ENCODE results near the gene DNAH6. TPM values are rescaled to one million over a fixed set of nuclear protein-coding genes. Genes with fewer than 3 reads are reported as not detected.

Gene DNAH6
- total RNA-seq, 3 donors from 2014 or later, result 1.2 to 1.3 (median 1.3) TPM

DNA sequence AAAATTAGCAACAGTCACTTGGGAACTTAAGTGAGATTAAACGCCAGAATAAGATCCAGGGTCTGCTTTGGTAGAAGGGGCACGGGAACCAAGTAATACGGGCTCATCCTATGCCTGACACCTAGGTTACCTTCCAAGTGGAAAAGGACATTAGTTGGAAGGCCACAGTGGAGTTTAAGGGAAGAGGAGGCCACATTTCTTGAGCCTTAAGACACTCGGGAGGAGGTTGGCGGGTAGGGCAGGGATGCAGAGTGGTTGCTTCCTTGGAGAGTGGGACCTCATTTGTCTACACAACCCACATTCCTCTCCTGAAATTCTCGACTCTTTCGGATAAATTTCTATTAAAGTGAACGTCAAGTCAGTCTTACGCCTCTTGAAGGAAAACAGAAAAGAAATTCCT lies 510 bp upstream of the DNAH6 start:
- peaks cover 4% of the 10 kb centered on the region for H3K9me3 ChIP-seq
- no peaks in the 10 kb centered on the region for H3K36me3 ChIP-seq (ENCODE audit: low read depth)
- no peak for DNase-seq
- H3K4me1 ChIP-seq (ENCODE audit: low read depth), result no peaks in the 10 kb centered on the region
- TF ChIP-seq, protein P1, sequence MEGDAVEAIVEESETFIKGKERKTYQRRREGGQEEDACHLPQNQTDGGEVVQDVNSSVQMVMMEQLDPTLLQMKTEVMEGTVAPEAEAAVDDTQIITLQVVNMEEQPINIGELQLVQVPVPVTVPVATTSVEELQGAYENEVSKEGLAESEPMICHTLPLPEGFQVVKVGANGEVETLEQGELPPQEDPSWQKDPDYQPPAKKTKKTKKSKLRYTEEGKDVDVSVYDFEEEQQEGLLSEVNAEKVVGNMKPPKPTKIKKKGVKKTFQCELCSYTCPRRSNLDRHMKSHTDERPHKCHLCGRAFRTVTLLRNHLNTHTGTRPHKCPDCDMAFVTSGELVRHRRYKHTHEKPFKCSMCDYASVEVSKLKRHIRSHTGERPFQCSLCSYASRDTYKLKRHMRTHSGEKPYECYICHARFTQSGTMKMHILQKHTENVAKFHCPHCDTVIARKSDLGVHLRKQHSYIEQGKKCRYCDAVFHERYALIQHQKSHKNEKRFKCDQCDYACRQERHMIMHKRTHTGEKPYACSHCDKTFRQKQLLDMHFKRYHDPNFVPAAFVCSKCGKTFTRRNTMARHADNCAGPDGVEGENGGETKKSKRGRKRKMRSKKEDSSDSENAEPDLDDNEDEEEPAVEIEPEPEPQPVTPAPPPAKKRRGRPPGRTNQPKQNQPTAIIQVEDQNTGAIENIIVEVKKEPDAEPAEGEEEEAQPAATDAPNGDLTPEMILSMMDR (IDR thresholded peaks at IDR 0.05), result no peak
- H3K4me3 ChIP-seq, result no peak overlapping the region
- peak; percentile 17 for ATAC-seq
- intact Hi-C loops (cut with DNase I, micrococcal nuclease), result no loop called here

DNA sequence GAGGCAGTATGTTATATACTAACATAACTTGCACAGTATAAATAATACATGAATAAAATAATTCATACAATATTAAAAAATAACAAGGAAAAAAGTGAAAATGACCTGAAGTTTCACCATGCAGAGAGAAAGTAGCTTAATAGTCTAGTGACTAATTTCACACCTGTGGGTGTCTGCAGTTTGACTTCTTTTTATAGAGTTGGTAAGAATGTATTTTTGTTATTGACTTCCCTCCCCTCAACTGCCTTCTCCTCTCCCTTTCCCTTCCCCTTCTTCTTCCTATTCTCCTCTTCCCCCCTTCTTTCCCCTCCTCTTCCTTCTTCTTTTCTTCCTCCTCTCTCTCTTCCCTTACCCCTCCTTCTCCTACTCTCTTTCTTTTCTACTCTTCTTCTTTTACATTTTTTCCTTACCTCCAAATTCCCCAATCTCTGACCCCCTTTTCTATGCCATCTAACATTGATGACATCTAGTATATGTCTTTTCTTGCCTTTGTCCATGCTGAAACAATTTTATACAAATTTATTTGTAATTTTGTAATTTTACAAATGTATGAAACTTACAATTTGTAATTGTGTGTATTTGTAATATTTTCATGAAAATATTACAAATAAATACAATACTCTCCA lies 3.1 kb downstream of the DNAH6 start:
- Histone ChIP-seq H3K9me3 (no peaks in the 10 kb centered on the region), H3K36me3 (ENCODE audit: low read depth) (no peaks in the 10 kb centered on the region), H3K4me3 (no peak overlapping the region), H3K4me1 (ENCODE audit: low read depth) (no peaks in the 10 kb centered on the region)
- DNase-seq (no peak), ATAC-seq (no peak)
- intact Hi-C loops (cut with DNase I, micrococcal nuclease), result no loop called here
- TF ChIP-seq, protein P1 (IDR thresholded peaks at IDR 0.05), result no peak

DNA sequence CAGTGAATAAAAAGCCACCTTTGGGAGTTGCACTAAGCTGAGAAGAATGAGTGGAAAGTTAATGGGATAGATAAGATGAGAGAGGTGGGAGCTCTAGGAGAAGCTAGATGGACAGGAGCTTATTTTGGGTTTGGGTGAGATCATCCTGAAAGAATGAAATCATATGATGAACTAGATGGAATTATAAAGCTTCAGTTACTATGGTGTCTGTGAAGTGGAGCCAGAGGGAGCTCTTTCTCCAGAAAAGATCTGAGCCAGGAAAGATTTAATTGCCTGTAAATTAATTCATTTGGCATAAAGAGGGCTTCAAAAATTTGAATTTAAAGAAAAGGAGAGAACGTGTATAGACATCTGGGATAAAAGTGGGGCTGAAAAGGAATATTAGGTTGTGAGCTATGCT lies 10.3 kb downstream of the DNAH6 start:
- TF ChIP-seq, protein P1 (IDR thresholded peaks at IDR 0.05), result no peak
- no peak overlapping the region for H3K4me3 ChIP-seq
- no peaks in the 10 kb centered on the region for H3K36me3 ChIP-seq (ENCODE audit: low read depth)
- H3K9me3 ChIP-seq, result no peaks in the 10 kb centered on the region
- ATAC-seq (no peak), DNase-seq (peak in 1 of 3 donors; percentile 21)
- H3K4me1 ChIP-seq (ENCODE audit: low read depth), result peaks cover 9% of the 10 kb centered on the region
- intact Hi-C loops (cut with DNase I, micrococcal nuclease), result no loop called here

DNA sequence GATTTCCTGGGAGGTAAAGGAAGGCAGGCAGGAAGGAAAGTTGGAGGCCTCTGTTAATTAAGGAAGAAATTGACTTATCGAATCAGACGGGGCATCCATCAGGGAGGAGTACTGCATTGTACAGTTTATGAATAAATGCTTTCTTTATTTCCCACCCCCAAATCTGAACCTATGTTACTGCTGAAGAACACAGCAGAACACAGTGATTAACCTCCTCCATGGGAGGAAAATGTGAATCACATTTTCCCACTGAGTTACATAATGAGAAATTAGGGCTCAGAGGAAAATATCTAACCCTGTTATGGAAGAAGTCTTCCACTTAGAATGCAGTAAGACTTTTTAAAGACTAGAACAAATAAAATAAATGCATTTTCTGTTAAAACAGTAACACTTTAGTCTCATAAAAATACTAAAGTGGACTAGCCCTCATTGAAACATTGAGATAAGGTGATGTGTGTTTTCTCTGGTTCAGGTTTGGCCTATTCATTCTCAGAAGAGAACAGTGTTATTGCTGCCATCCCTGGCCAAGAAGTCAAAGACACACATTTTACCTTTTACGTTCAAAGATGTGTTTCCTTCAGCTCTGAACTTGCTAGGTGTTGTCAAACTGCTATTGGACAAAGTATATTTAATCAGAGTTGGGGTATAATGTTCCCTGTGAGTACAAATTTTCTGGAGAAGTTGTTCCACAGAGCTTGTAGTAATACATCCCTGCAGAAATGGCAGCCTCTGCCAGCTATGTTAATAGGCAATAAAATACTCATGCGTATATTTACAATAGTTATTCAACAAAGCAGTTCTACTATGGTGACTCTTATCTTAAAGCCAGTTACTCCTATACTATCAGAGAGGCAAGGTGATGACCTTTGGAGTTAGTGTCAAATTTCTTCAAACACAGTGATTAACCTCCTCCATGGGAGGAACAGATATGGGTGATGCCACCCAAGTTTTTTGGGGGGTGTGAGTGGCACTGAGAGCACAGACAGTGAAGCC lies 11.1 kb downstream of the DNAH6 start:
- peak; percentile 92 for ATAC-seq
- DNase-seq, result peak in 2 of 3 donors; percentile 19 to 46
- Histone ChIP-seq H3K4me1 (ENCODE audit: low read depth) (peaks cover 15% of the 10 kb centered on the region), H3K9me3 (no peaks in the 10 kb centered on the region), H3K36me3 (ENCODE audit: low read depth) (no peaks in the 10 kb centered on the region), H3K4me3 (no peak overlapping the region)
- TF ChIP-seq, protein P1 (IDR thresholded peaks at IDR 0.05), result no peak
- intact Hi-C loops (cut with DNase I, micrococcal nuclease), result no loop called here

DNA sequence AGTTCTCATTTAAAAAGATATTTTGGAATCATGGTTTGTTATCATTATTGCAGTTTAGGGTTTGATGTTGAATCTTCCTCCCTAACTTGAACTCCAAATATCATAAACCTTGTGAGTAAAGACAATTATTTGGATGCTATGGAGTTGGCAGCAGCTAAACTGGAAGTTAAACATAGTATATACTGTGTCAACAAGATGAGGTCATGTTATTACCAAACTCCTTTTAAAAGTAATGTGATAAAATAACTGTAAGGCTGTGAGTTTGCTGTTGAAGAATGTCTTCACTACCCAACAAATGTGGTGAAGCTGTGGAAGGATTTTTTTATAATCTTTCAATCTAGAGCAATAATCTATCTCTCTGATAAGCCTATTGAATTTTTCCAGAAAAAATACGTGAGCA lies 16.0 kb downstream of the DNAH6 start:
- TF ChIP-seq, protein P1 (IDR thresholded peaks at IDR 0.05), result no peak
- peaks cover 10% of the 10 kb centered on the region for H3K4me1 ChIP-seq (ENCODE audit: low read depth)
- intact Hi-C loops (cut with DNase I, micrococcal nuclease), result no loop called here
- peak; percentile 75 for ATAC-seq
- DNase-seq, result no peak
- no peaks in the 10 kb centered on the region for H3K36me3 ChIP-seq (ENCODE audit: low read depth)
- H3K4me3 ChIP-seq, result no peak overlapping the region
- no peaks in the 10 kb centered on the region for H3K9me3 ChIP-seq

Data from mucosa of descending colon (tissue), 3 donors.